Suprapubic skin (tissue), 4 donors: ENCODE measurements around the gene SAMD4A. TPM values are rescaled to one million over a fixed set of nuclear protein-coding genes. Genes with fewer than 3 reads are reported as not detected.

Experiments
- DNase-seq, 2 donors: peaks; one replicate each; pipeline ENCODE4 v3.0.0-alpha.2; 2019; ENCODE audit warnings: low spot score in 2 of 2
- H3K27ac ChIP-seq: fragments of 200-600 bp; sonication (generic); one replicate; pipeline ENCODE4 v1.5.1; 2019
- H3K27me3 ChIP-seq: fragments of 200-600 bp; sonication (generic); one replicate; pipeline ENCODE4 v1.5.1; 2019
- H3K36me3 ChIP-seq: fragments of 200-600 bp; sonication (generic); one replicate; pipeline ENCODE4 v1.5.1; 2019
- H3K4me1 ChIP-seq: fragments of 200-600 bp; sonication (generic); one replicate; pipeline ENCODE4 v1.5.1; 2019
- H3K4me3 ChIP-seq: fragments of 200-600 bp; sonication (generic); one replicate; pipeline ENCODE4 v1.5.1; 2019; ENCODE audit warnings: mild to moderate bottlenecking
- H3K9me3 ChIP-seq: fragments of 200-600 bp; sonication (generic); one replicate; pipeline ENCODE4 v1.5.1; 2019
- CTCF ChIP-seq, 2 donors: fragments of 200-600 bp in 1 of 2; fragments of 450-650 bp in 1 of 2; sonication (generic) in 1 of 2; IDR thresholded peaks; one replicate each; pipeline ENCODE4 v1.5.1; 2016 to 2019; ENCODE audit warnings: antibody characterized with exemption in 2 of 2, mild to moderate bottlenecking in 1 of 2, moderate library complexity in 1 of 2
- EP300 ChIP-seq: sonication (generic); formaldehyde crosslinking; IDR thresholded peaks from one replicate; pipeline ENCODE4 v1.6.1; 2017; ENCODE audit warnings: antibody characterized with exemption
- POLR2A ChIP-seq, 2 donors: fragments of 450-650 bp; IDR thresholded peaks; one replicate each; pipeline ENCODE4 v1.6.1; 2017; ENCODE audit warnings: antibody characterized with exemption in 2 of 2, mild to moderate bottlenecking in 2 of 2, moderate library complexity in 2 of 2
- POLR2AphosphoS5 ChIP-seq, 3 donors: sonication (generic); formaldehyde crosslinking; IDR thresholded peaks; one replicate each; pipeline ENCODE4 v1.6.1; 2017; ENCODE audit warnings: antibody characterized with exemption in 3 of 3
- WGBS: methylation state at CpG from one replicate; pipeline ENCODE4 v1.1.5; 2018; 5-methylcytosine and 5-hydroxymethylcytosine counted together
- total RNA-seq, 4 donors: library from RNA; depleted of rRNA; stranded (reverse); fragments of >200 nt; gene quantifications; one replicate each; pipeline ENCODE4 v1.1.0, GENCODE V29; 2016

Gene SAMD4A
- total RNA-seq, 4 donors from 2014 or later, result 7.7 to 26.6 (median 9.7) TPM

GRCh38 chr14:54565785-54566409 is 1.0 kb upstream of the SAMD4A start:
- Histone ChIP-seq H3K36me3 (no peaks in the 10 kb centered on the region), H3K27me3 (no peaks in the 10 kb centered on the region), H3K4me3 (peak overlapping the region; percentile 93), H3K9me3 (no peaks in the 10 kb centered on the region), H3K27ac (peak overlapping the region; percentile 97), H3K4me1 (peaks cover 52% of the 10 kb centered on the region)
- peak; percentile 97 for DNase-seq
- WGBS, result under 1% methylated on average over 36 of the region's 73 CpGs
- peak; percentile 82 to 94 (median 86) for TF ChIP-seq POLR2AphosphoS5 (IDR thresholded peaks at IDR 0.05)
- peak; percentile 61 to 95 for TF ChIP-seq POLR2A (IDR thresholded peaks at IDR 0.05)
- no peak for TF ChIP-seq CTCF (IDR thresholded peaks at IDR 0.05)

GRCh38 chr14:54567224-54567638 is 303 bp downstream of the SAMD4A start:
- TF ChIP-seq CTCF (IDR thresholded peaks at IDR 0.05) (no peak), POLR2AphosphoS5 (IDR thresholded peaks at IDR 0.05) (no peak), POLR2A (IDR thresholded peaks at IDR 0.05) (no peak), EP300 (no peak)
- 0% methylated on average over 3 of the region's 31 CpGs for WGBS
- Histone ChIP-seq H3K27me3 (no peaks in the 10 kb centered on the region), H3K27ac (peak overlapping the region; percentile 97), H3K4me3 (peak overlapping the region; percentile 93), H3K9me3 (no peaks in the 10 kb centered on the region), H3K4me1 (peaks cover 52% of the 10 kb centered on the region), H3K36me3 (no peaks in the 10 kb centered on the region)
- peak; percentile 81 to 83 for DNase-seq

DNA sequence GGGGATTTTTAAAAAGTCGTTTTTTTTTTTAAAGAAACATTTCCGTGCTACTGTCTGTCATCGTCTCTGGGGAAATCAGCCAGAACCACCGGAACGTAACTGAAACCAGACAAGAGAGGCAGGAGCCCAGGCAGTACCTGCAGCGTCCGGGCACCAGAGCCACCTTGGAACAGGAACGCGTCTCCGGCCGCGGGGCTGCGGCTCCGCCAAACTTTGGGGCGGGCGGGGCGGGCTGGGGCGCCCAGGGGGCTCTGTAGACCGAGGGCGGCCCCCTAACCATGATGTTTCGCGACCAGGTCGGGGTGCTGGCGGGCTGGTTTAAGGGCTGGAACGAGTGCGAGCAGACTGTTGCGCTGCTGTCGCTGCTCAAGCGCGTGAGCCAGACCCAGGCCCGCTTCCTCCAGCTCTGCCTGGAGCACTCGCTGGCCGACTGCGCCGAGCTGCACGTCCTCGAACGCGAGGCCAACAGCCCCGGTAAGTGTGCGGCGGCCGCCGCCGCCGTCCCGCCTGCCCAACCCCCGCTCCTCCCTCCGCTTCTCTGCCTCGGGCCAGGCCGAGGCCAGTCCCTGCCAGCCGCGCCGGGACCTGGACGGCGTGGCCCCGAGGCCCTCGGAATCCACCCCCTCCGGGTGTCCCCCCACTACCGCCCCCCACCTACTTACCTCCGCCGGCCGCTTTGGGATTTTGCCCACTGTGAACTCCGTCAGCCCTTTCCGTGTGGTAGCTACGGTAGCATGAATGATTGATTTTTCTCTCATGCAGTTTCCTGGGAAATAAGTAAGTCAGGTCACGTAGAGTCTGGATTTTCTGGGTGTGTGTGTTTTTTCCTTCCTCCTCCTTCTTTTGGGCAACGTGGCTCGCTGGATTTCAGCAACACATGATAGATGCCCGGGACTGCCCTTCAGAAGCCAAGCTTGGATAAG is 972 bp downstream of the SAMD4A start:
- Histone ChIP-seq H3K27me3 (no peaks in the 10 kb centered on the region), H3K36me3 (no peaks in the 10 kb centered on the region), H3K4me3 (peak overlapping the region; percentile 93), H3K9me3 (no peaks in the 10 kb centered on the region), H3K27ac (peak overlapping the region; percentile 97), H3K4me1 (peaks cover 52% of the 10 kb centered on the region)
- WGBS, result under 1% methylated on average over 33 of the region's 70 CpGs
- TF ChIP-seq EP300, result no peak
- TF ChIP-seq CTCF (IDR thresholded peaks at IDR 0.05), result no peak
- TF ChIP-seq POLR2AphosphoS5 (IDR thresholded peaks at IDR 0.05), result no peak
- no peak for TF ChIP-seq POLR2A (IDR thresholded peaks at IDR 0.05)
- peak; percentile 76 to 82 for DNase-seq

- peak in 1 of 2 donors; percentile 14 for TF ChIP-seq POLR2A (IDR thresholded peaks at IDR 0.05)
- peak in 1 of 3 donors; percentile 4 for TF ChIP-seq POLR2AphosphoS5 (IDR thresholded peaks at IDR 0.05)
- no peak for TF ChIP-seq EP300
- TF ChIP-seq CTCF (IDR thresholded peaks at IDR 0.05), result no peak
- Histone ChIP-seq H3K9me3 (no peaks in the 10 kb centered on the region), H3K36me3 (no peaks in the 10 kb centered on the region), H3K27me3 (no peaks in the 10 kb centered on the region), H3K4me1 (peaks cover 52% of the 10 kb centered on the region), H3K4me3 (peak overlapping the region; percentile 93), H3K27ac (peak overlapping the region; percentile 97)
- DNase-seq, result peak in 1 of 2 donors; percentile 65
- 56% methylated on average over 13 of the region's 13 CpGs for WGBS
Measured at GRCh38 chr14:54568821-54569595, 2.1 kb downstream of the SAMD4A start.
